A172 (cell line): ENCODE data around the gene ADD3. TPM values are rescaled to one million over a fixed set of nuclear protein-coding genes. Genes with fewer than 3 reads are reported as not detected.
"Not testable (repeated sequence)": the region's sequence is repeated elsewhere in the genome, so short reads cannot be mapped to it uniquely, and the experiment has no call there.

Experiments used
- DNase-seq: peaks from one replicate; pipeline ENCODE4 v3.0.0-alpha.2; 2015; ENCODE audit warnings: low spot score
- total RNA-seq: library from RNA; depleted of rRNA; stranded (reverse); fragments of >200 nt; shearing (Covaris generic); gene quantifications from 2 replicates; pipeline ENCODE4 v1.2.3, GENCODE V29; 2014

The ADD3 gene
- total RNA-seq, 1 experiment from 2014 or later: 63.3 TPM

DNA sequence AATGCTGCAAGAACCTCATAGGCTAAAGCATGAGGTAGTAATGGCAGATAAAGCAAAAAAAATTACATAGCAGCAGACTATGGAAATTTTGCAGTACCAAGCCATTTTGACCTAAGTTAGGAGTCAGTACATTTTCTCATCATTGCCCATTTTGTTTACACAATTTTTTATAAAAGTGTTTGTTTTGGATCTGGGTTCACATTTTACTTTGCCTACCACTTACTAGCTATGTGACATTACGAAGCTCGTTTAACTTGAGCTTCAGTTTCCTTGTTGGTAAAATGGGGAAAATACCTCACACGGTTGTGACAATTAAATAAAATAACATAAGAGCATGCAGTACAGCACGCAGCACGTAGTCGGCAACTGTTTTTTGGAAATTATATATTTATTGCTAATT lies 99.6 kb downstream of the ADD3 start:
- no peak for DNase-seq

GRCh38 chr10:110107887-110108286 lies 100.1 kb downstream of the ADD3 start:
- DNase-seq: no peak

GRCh38 chr10:110109511-110109910 lies 101.7 kb downstream of the ADD3 start:
- DNase-seq: no peak

- DNase-seq: no peak
Observed at GRCh38 chr10:110110338-110110737, 102.6 kb downstream of the ADD3 start.

GRCh38 chr10:110113670-110114337 lies 106.0 kb downstream of the ADD3 start:
- DNase-seq: no peak

GRCh38 chr10:110114668-110115067 lies 106.9 kb downstream of the ADD3 start:
- not testable (repeated sequence) for DNase-seq

DNA sequence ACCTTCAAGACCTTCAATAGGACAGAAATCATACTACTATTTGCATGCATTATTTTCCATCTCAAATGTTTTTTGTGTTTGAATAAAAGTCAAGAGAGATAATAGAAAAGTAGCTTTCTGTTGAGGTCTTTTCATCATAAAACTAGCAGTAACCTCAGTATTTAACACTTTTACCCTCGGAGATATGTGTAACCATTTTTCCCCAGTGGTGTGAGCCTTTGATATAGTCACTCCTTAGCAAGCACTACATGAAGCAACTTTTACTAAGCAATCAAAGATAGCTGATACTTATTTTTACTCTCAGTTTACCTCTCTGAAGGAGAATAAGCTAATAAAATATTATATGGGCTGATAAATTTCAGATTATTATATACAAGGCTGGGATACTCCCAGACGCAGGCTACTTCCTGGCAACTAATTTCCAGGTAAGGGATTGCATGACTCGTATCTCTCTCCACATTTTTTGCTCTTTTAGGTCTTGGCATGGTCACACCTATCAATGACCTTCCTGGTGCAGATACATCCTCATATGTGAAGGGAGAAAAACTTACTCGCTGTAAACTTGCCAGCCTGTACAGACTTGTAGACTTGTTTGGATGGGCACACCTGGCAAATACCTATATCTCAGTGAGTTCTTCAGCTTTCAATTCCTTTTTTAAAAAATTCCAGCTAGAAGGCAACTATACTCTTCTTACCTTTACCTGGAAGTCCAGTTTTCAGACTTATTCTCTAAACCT lies 108.2 kb downstream of the ADD3 start:
- no peak for DNase-seq

GRCh38 chr10:110118891-110119621 lies 111.3 kb downstream of the ADD3 start:
- no peak for DNase-seq

GRCh38 chr10:110123594-110123993 lies 115.8 kb downstream of the ADD3 start:
- DNase-seq: no peak

DNA sequence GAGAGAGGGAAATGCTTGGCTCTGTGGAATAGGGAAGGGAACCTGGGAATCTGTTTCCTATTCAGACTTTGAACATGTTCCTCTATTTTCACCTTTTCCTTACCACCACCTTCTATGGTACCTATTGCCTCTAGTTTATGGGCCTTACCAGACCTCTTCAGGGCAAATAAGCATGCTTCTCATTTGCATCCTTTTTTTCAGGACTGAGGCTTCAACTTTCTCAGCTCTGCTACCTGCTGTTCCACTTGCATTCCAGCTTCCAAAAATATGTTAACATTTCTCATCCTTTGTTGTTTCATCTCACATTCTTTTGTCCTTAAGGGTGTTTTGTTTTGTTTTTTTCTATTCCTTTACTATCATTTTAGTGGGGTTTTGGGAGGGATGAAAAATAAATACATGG lies 121.7 kb downstream of the ADD3 start:
- no peak for DNase-seq

DNA sequence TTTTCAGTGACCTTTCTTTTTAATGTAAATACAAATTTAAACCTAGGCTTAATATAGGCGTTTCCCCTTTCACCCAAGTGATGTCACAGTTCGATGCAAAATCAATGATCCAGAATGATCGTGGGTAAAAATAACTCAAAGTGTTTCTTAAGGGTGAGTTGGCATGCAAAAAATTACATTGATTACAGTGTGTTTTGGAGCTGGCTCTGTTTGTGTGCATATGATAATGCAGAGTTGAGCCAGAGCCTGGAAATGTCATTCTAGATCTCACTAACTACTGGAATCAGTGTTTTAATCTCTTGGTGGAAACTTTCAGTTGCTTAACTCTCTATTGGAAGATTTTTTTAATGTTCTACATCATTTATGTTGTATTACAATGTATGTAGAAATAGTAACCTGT lies 127.1 kb downstream of the ADD3 start:
- DNase-seq: no peak

- not testable (repeated sequence) for DNase-seq
Observed at GRCh38 chr10:110135836-110136235, 128.1 kb downstream of the ADD3 start.

GRCh38 chr10:110137142-110137545 lies 129.4 kb downstream of the ADD3 start:
- peak; percentile 65 for DNase-seq

DNA sequence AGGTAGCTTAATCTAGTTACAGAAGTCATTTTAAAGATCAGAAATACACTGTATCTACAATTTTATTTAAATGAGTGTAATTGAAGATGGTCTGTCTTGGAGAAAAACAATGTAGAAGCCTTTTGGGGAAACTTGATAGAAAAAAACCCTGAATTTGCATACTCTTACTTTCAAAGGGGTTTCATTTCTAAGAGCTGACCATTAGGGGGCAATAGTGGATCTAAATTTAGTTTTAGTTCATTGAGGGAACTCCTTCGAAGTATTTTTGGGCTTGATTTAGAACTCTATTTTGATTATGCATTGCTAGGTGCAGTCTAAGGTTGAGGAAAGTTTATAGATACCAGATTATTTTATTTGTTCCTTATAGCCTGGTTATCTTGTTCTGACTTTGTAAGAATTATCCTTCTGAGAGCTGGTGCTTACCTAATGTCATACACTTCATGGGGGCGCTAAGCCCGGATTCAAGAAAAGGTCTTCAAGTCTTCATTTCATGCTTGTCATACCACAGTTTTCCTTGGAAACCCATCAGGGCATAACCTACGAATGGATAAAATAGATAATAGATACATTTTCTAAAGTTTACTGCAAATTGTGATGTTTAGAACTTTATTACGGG lies 130.5 kb downstream of the ADD3 start:
- peak; percentile 66 for DNase-seq

- no peak for DNase-seq
Observed at GRCh38 chr10:110141185-110141584, 133.4 kb downstream of the ADD3 start.

DNA sequence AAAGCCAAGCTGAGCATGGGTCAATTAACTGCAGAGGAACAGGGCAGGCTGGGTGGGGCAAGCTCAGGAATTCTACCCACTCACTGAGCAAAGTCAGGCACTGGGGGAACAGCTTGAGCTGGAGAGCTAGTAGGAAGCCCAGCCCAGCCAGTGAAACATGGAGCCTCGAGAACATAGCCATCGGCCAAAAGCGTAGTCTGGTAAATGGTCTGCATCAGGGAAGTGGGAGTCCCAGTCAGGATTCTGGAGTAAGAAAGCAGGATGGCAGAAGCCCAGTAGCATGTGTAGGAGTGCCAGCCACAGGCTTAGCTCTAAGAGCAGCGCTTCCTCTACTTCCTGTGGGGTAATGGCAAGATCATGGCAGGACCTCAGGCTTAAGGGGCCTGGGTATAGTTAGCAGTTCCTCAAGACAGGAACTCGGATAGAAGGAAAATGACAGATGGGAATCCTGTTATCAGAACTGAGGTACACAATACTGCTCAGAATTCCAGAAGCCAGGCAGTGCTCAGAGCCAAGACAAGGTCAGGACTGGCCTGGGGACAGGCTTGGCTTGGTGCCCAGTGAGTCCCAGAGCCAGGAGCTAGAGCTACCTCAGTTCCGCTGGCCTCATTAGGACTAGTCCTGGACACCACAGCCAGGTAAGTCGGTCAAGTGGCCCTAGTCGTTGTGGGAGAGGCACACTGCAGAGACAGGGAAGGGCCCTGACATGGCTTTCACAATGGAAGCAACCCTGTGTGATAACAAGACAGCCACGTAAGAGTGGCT lies 134.3 kb downstream of the ADD3 start:
- no peak for DNase-seq

DNA sequence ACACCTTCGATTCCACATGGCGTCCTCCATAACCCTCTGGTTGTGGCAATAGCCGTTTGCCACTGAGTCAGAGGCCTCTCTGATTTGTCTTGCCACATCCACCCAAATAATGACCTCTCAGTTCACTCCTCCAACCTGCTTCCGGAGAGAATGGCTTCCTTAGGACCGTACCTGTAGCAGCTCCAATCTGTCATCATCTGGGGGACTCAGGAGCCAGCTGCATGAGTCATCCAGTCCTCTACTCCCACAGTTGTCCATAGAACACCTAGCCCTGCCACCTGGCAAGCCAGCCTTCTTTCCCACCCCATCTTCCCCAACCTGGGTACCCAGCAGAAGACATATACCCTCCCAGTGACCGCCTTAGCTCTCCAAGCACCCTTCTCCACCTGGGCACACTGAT lies 135.2 kb downstream of the ADD3 start:
- no peak for DNase-seq

- no peak for DNase-seq
Observed at GRCh38 chr10:110144507-110144906, 136.7 kb downstream of the ADD3 start.

DNA sequence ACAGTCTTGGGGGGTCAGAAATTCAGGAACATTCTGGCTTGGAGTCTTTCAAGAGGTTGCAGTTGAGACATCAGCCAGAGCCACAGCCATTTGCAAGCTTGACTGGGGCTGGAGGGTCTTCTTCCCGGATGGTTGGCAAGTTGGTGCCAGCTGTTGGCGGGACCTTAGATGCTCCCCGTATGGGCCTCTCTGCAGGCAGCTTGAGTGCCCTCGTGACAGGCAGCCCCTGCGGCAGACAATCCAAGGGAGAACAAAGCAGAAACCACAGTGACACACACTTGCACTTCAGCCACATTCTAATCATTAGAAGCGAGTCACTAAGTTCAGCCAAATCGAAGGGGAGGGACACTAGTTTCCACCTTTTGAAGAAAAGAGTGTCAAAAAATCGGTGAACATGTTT lies 140.2 kb downstream of the ADD3 start:
- DNase-seq: no peak

DNA sequence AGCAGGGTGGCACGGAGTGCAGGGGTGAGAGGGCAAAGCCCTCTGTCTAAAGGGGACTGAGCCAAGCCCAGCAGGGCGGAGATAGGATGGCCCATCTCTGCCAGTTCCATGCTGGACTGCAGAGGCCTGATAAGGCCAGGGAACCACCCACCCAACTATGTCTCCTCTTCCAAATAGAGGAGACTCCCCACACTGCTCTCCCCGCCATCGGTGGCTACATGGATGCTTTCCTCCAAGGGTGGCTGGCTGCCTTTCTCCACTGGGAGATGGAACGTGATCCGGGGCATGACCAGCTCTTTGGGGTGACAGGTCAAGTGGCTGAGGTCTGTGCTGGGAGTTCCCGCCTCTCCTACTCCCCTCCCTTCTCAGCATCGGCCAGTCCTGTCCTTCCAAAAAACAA lies 141.5 kb downstream of the ADD3 start:
- DNase-seq: no peak

GRCh38 chr10:110150046-110150445 lies 142.3 kb downstream of the ADD3 start:
- no peak for DNase-seq

DNA sequence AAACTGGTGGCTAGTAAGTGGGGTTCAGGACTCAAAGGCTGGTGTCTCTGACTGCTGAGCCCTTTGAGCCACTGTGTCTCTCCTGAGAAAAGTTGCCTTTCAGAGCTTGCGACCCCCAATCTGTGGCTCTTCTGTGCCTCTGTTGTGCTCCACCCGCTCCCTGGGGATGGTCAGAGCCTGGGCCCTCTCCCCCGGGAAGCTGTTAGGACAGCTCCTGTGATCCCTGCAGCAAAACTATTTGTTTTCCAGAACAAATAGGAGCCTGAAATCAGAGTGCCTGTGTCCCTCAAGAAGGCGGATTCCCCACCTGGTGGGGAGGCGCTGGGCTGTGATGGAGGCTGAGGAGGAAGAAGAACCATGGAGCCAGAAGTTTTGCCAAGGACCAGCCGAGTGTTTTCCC lies 143.2 kb downstream of the ADD3 start:
- no peak for DNase-seq
